Measurements from ENCODE around the gene KCNK5.

- no peak for TF ChIP-seq CTCF (IDR thresholded peaks at IDR 0.05; ENCODE audit: control extremely low read depth in 1 of 3, insufficient read depth in 1 of 3, low read depth in 1 of 3, low read length in 3 of 3)
- TF ChIP-seq ATF3 (IDR thresholded peaks at IDR 0.05; ENCODE audit: insufficient read depth, low read depth, low read length): no peak
- no peak for TF ChIP-seq EZH2 (IDR thresholded peaks at IDR 0.05; ENCODE audit: low read depth, low read length, severe bottlenecking)
- TF ChIP-seq POLR2AphosphoS5 (IDR thresholded peaks at IDR 0.05; ENCODE audit: low read depth, low read length): no peak
- TF ChIP-seq JUN (IDR thresholded peaks at IDR 0.05; ENCODE audit: low read depth, low read length): no peak
- TF ChIP-seq CREB1 (IDR thresholded peaks at IDR 0.05): no peak
- TF ChIP-seq TAF1 (IDR thresholded peaks at IDR 0.05; ENCODE audit: low read depth, low read length): no peak
- no peak for TF ChIP-seq YY1 (IDR thresholded peaks at IDR 0.05; ENCODE audit: low read depth, low read length)
- TF ChIP-seq, protein P1, sequence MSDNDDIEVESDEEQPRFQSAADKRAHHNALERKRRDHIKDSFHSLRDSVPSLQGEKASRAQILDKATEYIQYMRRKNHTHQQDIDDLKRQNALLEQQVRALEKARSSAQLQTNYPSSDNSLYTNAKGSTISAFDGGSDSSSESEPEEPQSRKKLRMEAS (IDR thresholded peaks at IDR 0.05): no peak
- TF ChIP-seq EP300 (IDR thresholded peaks at IDR 0.05; ENCODE audit: borderline replicate concordance in 1 of 2, low read depth in 2 of 2, low read length in 2 of 2): no peak
- no peak for TF ChIP-seq GABPA (IDR thresholded peaks at IDR 0.05; ENCODE audit: borderline replicate concordance, insufficient read depth, low read length)
- TF ChIP-seq, protein P2, sequence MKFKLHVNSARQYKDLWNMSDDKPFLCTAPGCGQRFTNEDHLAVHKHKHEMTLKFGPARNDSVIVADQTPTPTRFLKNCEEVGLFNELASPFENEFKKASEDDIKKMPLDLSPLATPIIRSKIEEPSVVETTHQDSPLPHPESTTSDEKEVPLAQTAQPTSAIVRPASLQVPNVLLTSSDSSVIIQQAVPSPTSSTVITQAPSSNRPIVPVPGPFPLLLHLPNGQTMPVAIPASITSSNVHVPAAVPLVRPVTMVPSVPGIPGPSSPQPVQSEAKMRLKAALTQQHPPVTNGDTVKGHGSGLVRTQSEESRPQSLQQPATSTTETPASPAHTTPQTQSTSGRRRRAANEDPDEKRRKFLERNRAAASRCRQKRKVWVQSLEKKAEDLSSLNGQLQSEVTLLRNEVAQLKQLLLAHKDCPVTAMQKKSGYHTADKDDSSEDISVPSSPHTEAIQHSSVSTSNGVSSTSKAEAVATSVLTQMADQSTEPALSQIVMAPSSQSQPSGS (IDR thresholded peaks at IDR 0.05; ENCODE audit: low read length): no peak
Measured at GRCh38 chr6:39221115-39221514, 8.2 kb downstream of the KCNK5 start.
